Spleen (tissue), 7 donors: Measurements from ENCODE around the gene PTS.

Source experiments
- CTCF ChIP-seq, 11 experiments: fragments of 200-600 bp in 7 of 11; fragments of 450-650 bp in 4 of 11; sonication (generic) in 4 of 11; IDR thresholded peaks in 8 of 11; conservative IDR thresholded peaks in 3 of 11; 1 replicate in 7 of 11; 2 replicates in 4 of 11; pipeline versions ENCODE4 v1.4.0 to v1.8.0; 2016 to 2021; ENCODE audit warnings: antibody characterized with exemption in 11 of 11, inconsistent platforms in 4 of 11, mild to moderate bottlenecking in 1 of 11
- POLR2AphosphoS5 ChIP-seq, 3 donors: sonication (generic); formaldehyde crosslinking; IDR thresholded peaks; one replicate each; pipeline ENCODE4 v1.5.1; 2017; ENCODE audit warnings: antibody characterized with exemption in 3 of 3
- donor health status: DM: no; HTN: no; CAD: no; lungs with moderate emphysema.
- donor health status: DM: no; HTN: no; CAD: no.
- donor health status: DM: no; HTN: no; CAD: no.

GRCh38 chr11:112186304-112186703 lies 39.9 kb upstream of the PTS start:
- TF ChIP-seq CTCF (IDR thresholded peaks at IDR 0.05 in 8 of 11, conservative IDR thresholded peaks at IDR 0.05 in 3 of 11) (no peak), POLR2AphosphoS5 (IDR thresholded peaks at IDR 0.05) (no peak)
